Measurements from ENCODE around the gene PPP2R2D. TPM values are rescaled to one million over a fixed set of nuclear protein-coding genes. Genes with fewer than 3 reads are reported as not detected.

PPP2R2D gene
- total and polyA plus RNA-seq, 7 donors, result 18.4 to 44.0 (median 23.8) TPM

DNA sequence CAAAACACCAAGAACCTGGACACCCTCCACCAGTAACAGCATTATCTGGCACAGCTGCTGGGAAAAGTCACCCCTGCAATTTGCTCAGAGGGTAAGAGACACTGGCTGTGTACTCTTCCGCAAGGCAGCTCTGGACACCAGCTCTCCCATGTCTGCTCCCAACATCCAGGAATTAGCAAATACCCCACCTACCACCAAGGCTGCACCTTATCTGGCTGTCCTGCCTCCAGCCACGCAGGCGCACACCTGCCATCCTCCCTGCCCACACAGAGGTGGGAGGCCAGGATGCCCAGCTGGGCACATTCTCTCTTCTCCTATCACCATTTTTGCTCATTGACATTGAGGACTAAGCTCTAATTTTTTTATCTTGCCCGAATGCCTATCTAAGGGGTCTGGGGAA, 101.2 kb downstream of the PPP2R2D start:
- intact Hi-C loops (cut with DNase I), result no loop called here
- Histone ChIP-seq H3K27me3 (no peaks in the 10 kb centered on the region), H3K9me3 (peaks cover 0 to 8% (median 0%) of the 10 kb centered on the region in 4 donors), H3K4me3 (no peak overlapping the region), H3K4me1 (peaks cover 0 to 18% (median 15%) of the 10 kb centered on the region in 4 donors), H3K27ac (no peak overlapping the region), H3K36me3 (no peaks in the 10 kb centered on the region)
- no peak for TF ChIP-seq POLR2AphosphoS5 (IDR thresholded peaks at IDR 0.05)
- no peak for TF ChIP-seq POLR2A (IDR thresholded peaks at IDR 0.05)
- TF ChIP-seq, protein P1, sequence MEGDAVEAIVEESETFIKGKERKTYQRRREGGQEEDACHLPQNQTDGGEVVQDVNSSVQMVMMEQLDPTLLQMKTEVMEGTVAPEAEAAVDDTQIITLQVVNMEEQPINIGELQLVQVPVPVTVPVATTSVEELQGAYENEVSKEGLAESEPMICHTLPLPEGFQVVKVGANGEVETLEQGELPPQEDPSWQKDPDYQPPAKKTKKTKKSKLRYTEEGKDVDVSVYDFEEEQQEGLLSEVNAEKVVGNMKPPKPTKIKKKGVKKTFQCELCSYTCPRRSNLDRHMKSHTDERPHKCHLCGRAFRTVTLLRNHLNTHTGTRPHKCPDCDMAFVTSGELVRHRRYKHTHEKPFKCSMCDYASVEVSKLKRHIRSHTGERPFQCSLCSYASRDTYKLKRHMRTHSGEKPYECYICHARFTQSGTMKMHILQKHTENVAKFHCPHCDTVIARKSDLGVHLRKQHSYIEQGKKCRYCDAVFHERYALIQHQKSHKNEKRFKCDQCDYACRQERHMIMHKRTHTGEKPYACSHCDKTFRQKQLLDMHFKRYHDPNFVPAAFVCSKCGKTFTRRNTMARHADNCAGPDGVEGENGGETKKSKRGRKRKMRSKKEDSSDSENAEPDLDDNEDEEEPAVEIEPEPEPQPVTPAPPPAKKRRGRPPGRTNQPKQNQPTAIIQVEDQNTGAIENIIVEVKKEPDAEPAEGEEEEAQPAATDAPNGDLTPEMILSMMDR (IDR thresholded peaks at IDR 0.05), result no peak
- TF ChIP-seq EP300 (IDR thresholded peaks at IDR 0.05), result no peak
- peak; percentile 35 for DNase-seq
- WGBS, 2 donors, result 91 to 94% methylated on average over 4 of the region's 4 CpGs

DNA sequence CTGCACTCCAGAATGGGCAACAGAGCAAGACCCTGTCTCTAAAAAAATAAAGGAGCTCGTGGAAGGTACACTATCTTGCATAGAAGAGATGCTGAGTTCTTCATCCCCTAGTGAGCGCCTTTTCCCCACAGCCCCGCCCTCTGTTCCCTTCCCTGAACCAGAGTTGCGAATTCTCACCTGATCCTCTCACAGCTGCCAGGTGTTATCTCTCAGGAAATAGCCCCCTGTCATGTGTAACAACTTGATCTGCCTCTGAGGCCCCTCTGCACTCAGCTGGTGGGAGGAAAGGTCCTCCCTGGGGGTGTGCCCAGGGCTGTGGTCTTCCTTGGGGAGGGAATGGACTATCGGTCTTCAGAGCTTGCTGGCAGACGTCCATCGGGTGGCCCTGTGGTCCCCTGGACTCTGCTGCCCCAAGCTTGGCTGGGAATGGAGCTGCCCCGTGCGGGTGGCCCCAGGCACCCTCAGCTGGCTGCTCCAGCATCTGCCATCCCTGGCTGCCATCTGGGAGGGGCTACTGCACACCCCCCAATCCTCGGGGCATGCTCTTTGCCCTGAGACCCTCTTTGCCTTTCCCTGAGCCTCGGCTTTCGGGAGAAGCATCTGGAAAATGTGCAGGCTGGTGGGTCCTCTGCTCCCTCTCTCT, 102.6 kb downstream of the PPP2R2D start:
- Histone ChIP-seq H3K4me3 (no peak overlapping the region), H3K4me1 (peaks cover 0 to 6% (median 2%) of the 10 kb centered on the region in 4 donors), H3K27me3 (no peaks in the 10 kb centered on the region), H3K9me3 (peaks cover 0 to 8% (median 0%) of the 10 kb centered on the region in 4 donors), H3K27ac (no peak overlapping the region), H3K36me3 (no peaks in the 10 kb centered on the region)
- WGBS, 2 donors, result 78 to 82% methylated on average over 12 of the region's 12 CpGs
- intact Hi-C loops (cut with DNase I), result no loop called here
- no peak for TF ChIP-seq POLR2A (IDR thresholded peaks at IDR 0.05)
- TF ChIP-seq, protein P1 (IDR thresholded peaks at IDR 0.05), result no peak
- no peak for TF ChIP-seq EP300 (IDR thresholded peaks at IDR 0.05)
- TF ChIP-seq POLR2AphosphoS5 (IDR thresholded peaks at IDR 0.05), result no peak
- peak; percentile 56 for DNase-seq

DNA sequence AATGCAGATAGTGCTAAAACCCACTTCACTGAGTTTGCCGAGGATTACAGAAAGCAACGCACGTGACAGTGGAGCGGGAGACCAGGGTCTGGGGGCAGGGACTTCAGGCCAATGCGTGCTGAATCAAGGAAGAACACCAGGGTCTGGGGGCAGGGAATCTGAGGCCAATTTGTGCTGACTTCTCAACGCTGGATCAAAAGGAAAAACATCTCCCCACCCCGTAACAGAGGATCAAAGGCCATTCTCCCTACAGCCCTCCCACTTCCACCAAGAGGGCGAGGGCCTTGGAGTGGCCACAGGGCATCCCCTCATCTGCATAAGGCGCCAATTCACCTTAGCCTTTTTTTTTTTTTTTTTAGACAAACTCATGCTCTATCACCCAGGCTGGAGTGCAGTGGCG, 103.2 kb downstream of the PPP2R2D start:
- 59 to 63% methylated on average over 10 of the region's 10 CpGs for WGBS, 2 donors
- no peaks in the 10 kb centered on the region for H3K36me3 ChIP-seq
- peaks cover 0 to 8% (median 0%) of the 10 kb centered on the region in 4 donors for H3K9me3 ChIP-seq
- intact Hi-C loops (cut with DNase I), result no loop called here
- H3K4me1 ChIP-seq, result no peaks in the 10 kb centered on the region
- DNase-seq, result no peak
- H3K4me3 ChIP-seq, result no peak overlapping the region
- TF ChIP-seq POLR2AphosphoS5 (IDR thresholded peaks at IDR 0.05), result no peak
- TF ChIP-seq POLR2A (IDR thresholded peaks at IDR 0.05), result no peak
- TF ChIP-seq, protein P1 (IDR thresholded peaks at IDR 0.05), result no peak
- TF ChIP-seq EP300 (IDR thresholded peaks at IDR 0.05), result no peak
- no peaks in the 10 kb centered on the region for H3K27me3 ChIP-seq
- H3K27ac ChIP-seq, result no peak overlapping the region

DNA sequence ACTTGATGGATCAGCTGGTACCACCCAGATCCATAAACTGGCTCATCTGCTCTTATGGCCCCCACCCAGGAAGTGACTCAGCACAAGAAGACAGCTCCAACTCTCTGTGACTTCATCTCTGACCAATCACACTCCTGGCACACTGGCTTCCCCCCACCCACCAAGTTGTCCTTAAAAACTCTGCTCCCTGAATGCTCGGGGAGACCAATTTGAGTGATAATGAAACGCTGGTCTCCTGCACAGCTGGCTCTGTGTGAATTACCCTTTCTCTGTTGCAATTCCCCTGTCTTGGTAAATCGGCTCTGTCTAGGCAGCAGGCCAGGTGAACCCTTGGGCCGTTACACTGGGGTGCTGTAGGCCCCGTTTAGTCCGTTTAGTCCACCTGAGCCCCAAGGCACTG, 104.3 kb downstream of the PPP2R2D start:
- no peaks in the 10 kb centered on the region for H3K36me3 ChIP-seq
- H3K9me3 ChIP-seq, result peaks cover 0 to 8% (median 0%) of the 10 kb centered on the region in 4 donors
- H3K27me3 ChIP-seq, result no peaks in the 10 kb centered on the region
- H3K27ac ChIP-seq, result no peak overlapping the region
- intact Hi-C loops (cut with DNase I), result no loop called here
- TF ChIP-seq POLR2A (IDR thresholded peaks at IDR 0.05) (no peak), POLR2AphosphoS5 (IDR thresholded peaks at IDR 0.05) (no peak), EP300 (IDR thresholded peaks at IDR 0.05) (no peak)
- TF ChIP-seq, protein P1 (IDR thresholded peaks at IDR 0.05), result no peak
- H3K4me1 ChIP-seq, result peaks cover 0 to under 1% (median 0%) of the 10 kb centered on the region in 4 donors
- no peak overlapping the region for H3K4me3 ChIP-seq
- 93 to 94% methylated on average over 6 of the region's 6 CpGs for WGBS, 2 donors
- peak; percentile 44 for DNase-seq
